Ovary (tissue), 9 donors: ENCODE data around the gene LRRN1. TPM values are rescaled to one million over a fixed set of nuclear protein-coding genes. Genes with fewer than 3 reads are reported as not detected.

Experiments
- DNase-seq, 5 donors: peaks; one replicate each; pipeline ENCODE4 v3.0.0-alpha.2; 2019 to 2020
- H3K27ac ChIP-seq, 2 donors: fragments of 200-600 bp; one replicate each; pipeline versions ENCODE4 v1.5.1 to v1.8.0; 2019 to 2022
- H3K27me3 ChIP-seq: fragments of 200-600 bp; one replicate; pipeline ENCODE4 v1.8.0; 2022
- H3K36me3 ChIP-seq: fragments of 200-600 bp; sonication (generic); one replicate; pipeline ENCODE4 v1.5.1; 2019
- H3K4me1 ChIP-seq: one replicate; pipeline ENCODE4 v1.8.1; 2013; ENCODE audit warnings: mild to moderate bottlenecking, moderate library complexity; ENCODE audit not compliant: insufficient read depth
- H3K4me3 ChIP-seq: fragments of 200-600 bp; sonication (generic); one replicate; pipeline ENCODE4 v1.5.1; 2017
- H3K9me3 ChIP-seq, 2 donors: fragments of 200-600 bp in 1 of 2; sonication (generic) in 1 of 2; one replicate each; pipeline versions ENCODE4 v1.5.1 to v1.8.1; 2013 to 2019; ENCODE audit warnings: mild to moderate bottlenecking in 1 of 2, moderate library complexity in 1 of 2
- CTCF ChIP-seq, 3 donors: fragments of 450-650 bp in 2 of 3; fragments of 200-600 bp in 1 of 3; IDR thresholded peaks; one replicate each; pipeline versions ENCODE4 v1.5.1 to v1.8.0; 2016 to 2022; ENCODE audit warnings: antibody characterized with exemption in 3 of 3, mild to moderate bottlenecking in 1 of 3
- EP300 ChIP-seq: sonication (generic); formaldehyde crosslinking; IDR thresholded peaks from one replicate; pipeline ENCODE4 v1.6.1; 2017; ENCODE audit warnings: antibody characterized with exemption
- POLR2A ChIP-seq: fragments of 450-650 bp; IDR thresholded peaks from one replicate; pipeline ENCODE4 v1.6.1; 2017; ENCODE audit warnings: antibody characterized with exemption, mild to moderate bottlenecking, moderate library complexity
- WGBS, 3 donors: extraction: QIAGEN DNeasy Blood & Tissue Kit in 1 of 3; methylation state at CpG; one replicate each; pipeline versions ENCODE4 v1.1.5 to v1.1.7; 2013 to 2017; 5-methylcytosine and 5-hydroxymethylcytosine counted together
- intact Hi-C, 4 donors: fragments of 100-400 bp; cut with DNase I; formaldehyde crosslinking; loops; one replicate each; pipeline versions ENCODE4 v1.11.0 to v1.15.1; 2022 to 2023
- polyA plus RNA-seq, 2 donors: library from polyadenylated mRNA; stranded (reverse); fragments of 200-250 nt in 1 of 2; fragments of 350-450 nt in 1 of 2; fragmentation: Illumina TruSeq in 1 of 2; extraction: RNeasy Lipid Tissue Mini Kit (QIAGEN cat#74804) in 1 of 2; gene quantifications; one replicate each; pipeline ENCODE4 v1.2.3, GENCODE V29; 2013 to 2014
- total RNA-seq, 7 donors: library from RNA; depleted of rRNA in 2 of 7; stranded (reverse); fragments of >200 nt in 2 of 7; fragmentation: NEBNext Ultra II Directional in 3 of 7; extraction: Animal tissue kit (Norgen Biotek cat#: 25700) in 3 of 7; gene quantifications; one replicate each; pipeline versions ENCODE4 v1.1.0 to v1.2.4, GENCODE V29; 2016 to 2023
- donor health status: DM: no; HTN: no; CAD: no; lungs with moderate emphysema.
- donor health status: DM: no; HTN: no; CAD: no.
- donor health status: Bipolar disorder and iron deficiency.
- donor health status: DM: yes; HTN: yes; CAD: no.
- donor health status: DM: no; HTN: no; CAD: no.
- donor health status: DM: yes; HTN: yes; CAD: no.

The LRRN1 gene
- total and polyA plus RNA-seq, 9 donors, result 2.9 to 18.5 (median 7.4) TPM

GRCh38 chr3:3842356-3842755 is 43.1 kb downstream of the LRRN1 start:
- intact Hi-C loops, result no loop called here
- WGBS, 3 donors, result 57 to 74% (median 69%) methylated on average over 2 of the region's 2 CpGs
- Histone ChIP-seq H3K27me3 (no peaks in the 10 kb centered on the region), H3K4me1 (no peaks in the 10 kb centered on the region), H3K27ac (no peak overlapping the region), H3K4me3 (no peak overlapping the region), H3K9me3 (no peaks in the 10 kb centered on the region), H3K36me3 (no peaks in the 10 kb centered on the region)
- TF ChIP-seq POLR2A (no peak), CTCF (IDR thresholded peaks at IDR 0.05) (no peak), EP300 (no peak)
- DNase-seq, result no peak

GRCh38 chr3:3847994-3848922 is 49.0 kb downstream of the LRRN1 start:
- intact Hi-C loops, result no loop called here
- Histone ChIP-seq H3K9me3 (no peaks in the 10 kb centered on the region), H3K4me1 (no peaks in the 10 kb centered on the region), H3K27ac (no peak overlapping the region), H3K27me3 (no peaks in the 10 kb centered on the region), H3K4me3 (no peak overlapping the region), H3K36me3 (no peaks in the 10 kb centered on the region)
- 86 to 88% (median 87%) methylated on average over 8 of the region's 8 CpGs for WGBS, 3 donors
- DNase-seq, result no peak
- TF ChIP-seq POLR2A (no peak), EP300 (no peak), CTCF (IDR thresholded peaks at IDR 0.05) (no peak)

GRCh38 chr3:3848923-3849275 is 49.7 kb downstream of the LRRN1 start:
- Histone ChIP-seq H3K27ac (no peak overlapping the region), H3K36me3 (no peaks in the 10 kb centered on the region), H3K9me3 (no peaks in the 10 kb centered on the region), H3K4me1 (no peaks in the 10 kb centered on the region), H3K4me3 (no peak overlapping the region), H3K27me3 (no peaks in the 10 kb centered on the region)
- intact Hi-C loops, result no loop called here
- no peak for TF ChIP-seq POLR2A
- no peak for DNase-seq
- 74 to 83% (median 79%) methylated on average over 8 of the region's 8 CpGs for WGBS, 3 donors

GRCh38 chr3:3851621-3852323 is 52.5 kb downstream of the LRRN1 start:
- no peaks in the 10 kb centered on the region for H3K9me3 ChIP-seq
- DNase-seq, result no peak
- whole genome bisulfite sequencing, 3 donors, result 92 to 95% (median 94%) methylated on average over 4 of the region's 4 CpGs
- no peak overlapping the region for H3K4me3 ChIP-seq
- H3K27me3 ChIP-seq, result no peaks in the 10 kb centered on the region
- H3K27ac ChIP-seq, result no peak overlapping the region
- intact Hi-C loops, result no loop called here
- TF ChIP-seq CTCF (IDR thresholded peaks at IDR 0.05), result no peak
- no peak for TF ChIP-seq EP300
- no peak for TF ChIP-seq POLR2A
- H3K4me1 ChIP-seq, result no peaks in the 10 kb centered on the region
- no peaks in the 10 kb centered on the region for H3K36me3 ChIP-seq

GRCh38 chr3:3853544-3853943 is 54.3 kb downstream of the LRRN1 start:
- TF ChIP-seq EP300, result no peak
- no peak overlapping the region for H3K4me3 ChIP-seq
- 65 to 77% (median 65%) methylated on average over 1 of the region's 1 CpG for WGBS, 3 donors
- no peaks in the 10 kb centered on the region for H3K36me3 ChIP-seq
- no peaks in the 10 kb centered on the region for H3K4me1 ChIP-seq
- H3K27ac ChIP-seq, result no peak overlapping the region
- DNase-seq, result no peak
- intact Hi-C loops, result no loop called here
- no peaks in the 10 kb centered on the region for H3K9me3 ChIP-seq
- H3K27me3 ChIP-seq, result no peaks in the 10 kb centered on the region
